HepG2 (cell line): ENCODE results near the gene CD151. TPM values are rescaled to one million over a fixed set of nuclear protein-coding genes. Genes with fewer than 3 reads are reported as not detected.

Source experiments
- AHDC1 ChIP-seq: sonication (generic); formaldehyde crosslinking; IDR thresholded peaks from 2 replicates; pipeline ENCODE4 v1.5.1; 2020; ENCODE audit warnings: mild to moderate bottlenecking, missing genetic modification reagents, borderline replicate concordance
- CEBPB ChIP-seq: IDR thresholded peaks from 2 replicates; pipeline ENCODE4 v1.6.1; 2011; ENCODE audit warnings: low read depth, low read length, improper control_type of control experiment, borderline replicate concordance
- ELF3 ChIP-seq: IDR thresholded peaks from 2 replicates; pipeline ENCODE4 v1.6.1; 2016; ENCODE audit warnings: missing genetic modification reagents, missing compliant biosample characterization
- ELF4 ChIP-seq: sonication (generic); formaldehyde crosslinking; IDR thresholded peaks from 2 replicates; pipeline ENCODE4 v1.5.0; 2020; ENCODE audit warnings: missing genetic modification reagents, mild to moderate bottlenecking, moderate library complexity, borderline replicate concordance
- JUND ChIP-seq: sonication (generic); formaldehyde crosslinking; IDR thresholded peaks from 2 replicates; pipeline ENCODE4 v1.8.0; 2022; ENCODE audit warnings: mild to moderate bottlenecking, missing genetic modification reagents
- KDM5B ChIP-seq: sonication (generic); formaldehyde crosslinking; IDR thresholded peaks from 2 replicates; pipeline ENCODE4 v1.4.0; 2020; ENCODE audit warnings: missing genetic modification reagents, mild to moderate bottlenecking, borderline replicate concordance
- PATZ1 ChIP-seq: sonication (generic); formaldehyde crosslinking; IDR thresholded peaks from 2 replicates; pipeline ENCODE4 v1.4.0; 2020; ENCODE audit warnings: missing genetic modification reagents
- RARA ChIP-seq: IDR thresholded peaks from 2 replicates; pipeline ENCODE4 v1.6.1; 2016; ENCODE audit warnings: missing genetic modification reagents, missing compliant biosample characterization
- SALL1 ChIP-seq: sonication (generic); formaldehyde crosslinking; IDR thresholded peaks from 2 replicates; pipeline ENCODE4 v1.8.0; 2022; ENCODE audit warnings: mild to moderate bottlenecking, missing genetic modification reagents
- SALL2 ChIP-seq: sonication (generic); formaldehyde crosslinking; IDR thresholded peaks from 2 replicates; pipeline ENCODE4 v1.8.1; 2023; ENCODE audit warnings: mild to moderate bottlenecking, missing genetic modification reagents, inconsistent platforms
- SMAD3 ChIP-seq: sonication (generic); formaldehyde crosslinking; IDR thresholded peaks from 2 replicates; pipeline ENCODE4 v1.4.0; 2020; ENCODE audit warnings: missing genetic modification reagents
- SOX6 ChIP-seq, 2 experiments: fragments of 450-650 bp in 1 of 2; sonication (generic) in 1 of 2; formaldehyde crosslinking in 1 of 2; IDR thresholded peaks; 2 replicates each; pipeline versions ENCODE4 v1.4.0 to v1.6.1; 2017 to 2020; ENCODE audit warnings: antibody characterized with exemption in 1 of 2, mild to moderate bottlenecking in 1 of 2, missing genetic modification reagents in 1 of 2
- SYNCRIP ChIP-seq: fragments of 200-400 bp; formaldehyde crosslinking; IDR thresholded peaks from 2 replicates; pipeline ENCODE4 v1.6.1; 2018; ENCODE audit warnings: mild to moderate bottlenecking, low read depth, low read length; ENCODE audit not compliant: insufficient read depth
- ZMYM2 ChIP-seq: sonication (generic); formaldehyde crosslinking; IDR thresholded peaks from 2 replicates; pipeline ENCODE4 v1.8.0; 2022; ENCODE audit warnings: mild to moderate bottlenecking, missing genetic modification reagents
- polyA plus RNA-seq, 8 experiments: library from polyadenylated mRNA; depleted of rRNA in 3 of 8; stranded (reverse) in 7 of 8; unstranded in 1 of 8; fragments of >200 nt; fragmentation: Illumina TruSeq in 4 of 8; extraction: Trizol in 4 of 8; gene quantifications; 2 replicates each; pipeline versions ENCODE4 v1.2.1 to v1.2.3, GENCODE V29; 2011 to 2016; ENCODE audit warnings: low read depth in 4 of 8, missing spikeins in 1 of 8, mixed read lengths in 1 of 8; ENCODE audit not compliant: insufficient read depth in 1 of 8
- total RNA-seq, 5 experiments: library from RNA; depleted of rRNA; stranded (reverse); fragments of >200 nt; fragmentation: Illumina TruSeq; extraction: Trizol; gene quantifications; 2 replicates each; pipeline ENCODE4 v1.2.3, GENCODE V29; 2016; ENCODE audit warnings: low read depth in 1 of 5
- TF ChIP-seq, protein P1 (sequence below): sonication (generic); formaldehyde crosslinking; IDR thresholded peaks from 2 replicates; pipeline ENCODE4 v1.5.0; 2020; ENCODE audit warnings: mild to moderate bottlenecking, missing genetic modification reagents
- TF ChIP-seq, protein P2 (sequence below): sonication (generic); formaldehyde crosslinking; IDR thresholded peaks from 2 replicates; pipeline ENCODE4 v1.4.0; 2020; ENCODE audit warnings: mild to moderate bottlenecking, missing genetic modification reagents

The CD151 gene
- total and polyA plus RNA-seq, 2 of the 13 experiments (the other 11 are each of a cell fraction or from before 2014, with no cell fraction given), result 125 to 197 TPM

DNA sequence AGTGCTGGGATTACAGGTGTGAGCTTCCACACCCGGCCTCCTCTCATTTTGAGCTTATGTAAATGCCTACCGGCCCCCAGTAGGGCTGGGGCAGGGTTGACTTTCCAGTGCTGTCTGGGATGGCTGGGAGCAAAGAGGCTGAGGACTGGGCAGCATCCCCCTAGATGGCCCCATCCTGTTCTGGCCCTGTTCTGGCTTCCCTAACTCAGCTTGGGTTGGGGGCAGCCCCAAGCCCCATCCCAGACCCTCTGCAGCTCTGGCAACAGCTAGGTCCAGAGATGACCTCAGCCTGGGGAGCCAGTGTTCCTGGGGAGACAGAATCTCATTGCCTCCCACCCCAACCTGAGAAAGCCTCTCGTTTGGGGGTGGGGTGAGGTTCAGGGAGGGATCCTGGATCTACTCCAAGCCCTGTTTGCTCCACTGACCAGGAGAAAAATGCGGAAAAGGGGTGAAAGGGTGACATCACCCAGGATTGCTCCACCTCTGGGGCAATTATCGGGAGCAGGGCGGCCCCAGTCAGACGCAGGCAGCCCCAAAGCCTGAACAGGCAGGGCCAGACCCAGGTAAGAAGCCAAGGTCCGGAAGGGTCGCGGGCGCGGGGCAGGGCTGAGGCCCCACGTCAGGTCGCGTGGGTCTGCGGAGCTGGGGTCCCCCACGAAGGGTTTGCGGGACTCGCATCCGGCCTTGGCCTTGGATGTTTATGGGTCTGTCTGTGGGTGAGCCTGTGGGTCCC, 14.2 kb upstream of the CD151 start, which contains the start of gene PNPLA2 (continued):
- TF ChIP-seq KDM5B, result 0 out of 2 replicates have a peak, but pooled peaks have one; percentile 14
- peak; percentile 72 for TF ChIP-seq ELF3
- TF ChIP-seq SALL1, result peak; percentile 26; the same call in 1 of the 2 replicates
- TF ChIP-seq ZMYM2 (CRISPR knock-in tag), result 0 out of 2 replicates have a peak, but pooled peaks have one; percentile 21
- TF ChIP-seq, protein P1, sequence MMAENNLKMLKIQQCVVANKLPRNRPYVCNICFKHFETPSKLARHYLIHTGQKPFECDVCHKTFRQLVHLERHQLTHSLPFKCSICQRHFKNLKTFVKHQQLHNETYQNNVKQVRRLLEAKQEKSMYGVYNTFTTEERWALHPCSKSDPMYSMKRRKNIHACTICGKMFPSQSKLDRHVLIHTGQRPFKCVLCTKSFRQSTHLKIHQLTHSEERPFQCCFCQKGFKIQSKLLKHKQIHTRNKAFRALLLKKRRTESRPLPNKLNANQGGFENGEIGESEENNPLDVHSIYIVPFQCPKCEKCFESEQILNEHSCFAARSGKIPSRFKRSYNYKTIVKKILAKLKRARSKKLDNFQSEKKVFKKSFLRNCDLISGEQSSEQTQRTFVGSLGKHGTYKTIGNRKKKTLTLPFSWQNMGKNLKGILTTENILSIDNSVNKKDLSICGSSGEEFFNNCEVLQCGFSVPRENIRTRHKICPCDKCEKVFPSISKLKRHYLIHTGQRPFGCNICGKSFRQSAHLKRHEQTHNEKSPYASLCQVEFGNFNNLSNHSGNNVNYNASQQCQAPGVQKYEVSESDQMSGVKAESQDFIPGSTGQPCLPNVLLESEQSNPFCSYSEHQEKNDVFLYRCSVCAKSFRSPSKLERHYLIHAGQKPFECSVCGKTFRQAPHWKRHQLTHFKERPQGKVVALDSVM (CRISPR knock-in tag), result 0 out of 2 replicates have a peak, but pooled peaks have one; percentile 54
- TF ChIP-seq, protein P2, sequence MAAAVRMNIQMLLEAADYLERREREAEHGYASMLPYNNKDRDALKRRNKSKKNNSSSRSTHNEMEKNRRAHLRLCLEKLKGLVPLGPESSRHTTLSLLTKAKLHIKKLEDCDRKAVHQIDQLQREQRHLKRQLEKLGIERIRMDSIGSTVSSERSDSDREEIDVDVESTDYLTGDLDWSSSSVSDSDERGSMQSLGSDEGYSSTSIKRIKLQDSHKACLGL (CRISPR knock-in tag), result 0 out of 2 replicates have a peak, but pooled peaks have one; percentile 54
- TF ChIP-seq PATZ1 (CRISPR knock-in tag), result peak; percentile 55; the same call in 1 of the 2 replicates
- TF ChIP-seq CEBPB, result peak; percentile 84
- no peak for TF ChIP-seq SOX6 (IDR thresholded peaks at IDR 0.05)
- 0 out of 2 replicates have a peak, but pooled peaks have one; percentile 18 for TF ChIP-seq SOX6 (CRISPR knock-in tag; IDR thresholded peaks at IDR 0.05)
- 0 out of 2 replicates have a peak, but pooled peaks have one; percentile 4 for TF ChIP-seq SMAD3
- TF ChIP-seq ELF4, result peak; percentile 66; the same call in 1 of the 2 replicates
- peak; percentile 44 for TF ChIP-seq RARA (CRISPR knock-in tag)
- TF ChIP-seq SYNCRIP, result no peak
- no peak for TF ChIP-seq AHDC1 (CRISPR knock-in tag)
- peak; percentile 81 for TF ChIP-seq JUND (CRISPR knock-in tag)
- TF ChIP-seq SALL2, result 0 out of 2 replicates have a peak, but pooled peaks have one; percentile 9
